OCI-LY7 (cell line): ENCODE measurements around the gene BLOC1S4. TPM values are rescaled to one million over a fixed set of nuclear protein-coding genes. Genes with fewer than 3 reads are reported as not detected.
"Not testable (repeated sequence)": the region's sequence is repeated elsewhere in the genome, so short reads cannot be mapped to it uniquely, and the experiment has no call there.

Experiments
- BruUV-seq: library from RNA; stranded (reverse); fragments of 400-500 nt; replicated peaks from 2 replicates; lab custom pipeline; 2021; lab: Mats Ljungman, UMichigan
- CTCF ChIA-PET: fragments of 300-600 bp; sonication (Branson Sonifier 250); formaldehyde crosslinking; loops from one replicate; lab custom pipeline; 2022; ENCODE audit warnings: antibody characterized with exemption; ENCODE audit not compliant: unreplicated experiment; lab: Charles Lee
- POLR2A ChIA-PET: fragments of 300-600 bp; sonication (Branson Sonifier 250); formaldehyde crosslinking; loops from one replicate; lab custom pipeline; 2022; ENCODE audit warnings: antibody characterized with exemption; lab: Charles Lee
- DNase-seq: peaks from one replicate; pipeline ENCODE4 v3.0.0-alpha.2; 2015; ENCODE audit warnings: low spot score
- H2AFZ ChIP-seq: fragments of 200-600 bp; sonication (generic), shearing (Covaris generic); 2 replicates; pipeline ENCODE4 v1.6.1; 2014; ENCODE audit warnings: mild to moderate bottlenecking, antibody characterized with exemption, low read length, moderate library complexity
- H3K27ac ChIP-seq: fragments of 200-600 bp; sonication (generic); 2 replicates; pipeline ENCODE4 v1.5.1; 2014; ENCODE audit warnings: mixed run types, low read depth, mild to moderate bottlenecking, moderate library complexity, low read length, inconsistent platforms; ENCODE audit not compliant: poor library complexity, severe bottlenecking
- H3K36me3 ChIP-seq: fragments of 200-600 bp; sonication (generic); 2 replicates; pipeline ENCODE4 v1.6.1; 2014; ENCODE audit warnings: mild to moderate bottlenecking, antibody characterized with exemption, low read length, moderate library complexity, mixed read lengths; ENCODE audit not compliant: insufficient read depth
- H3K4me1 ChIP-seq: fragments of 200-600 bp; sonication (generic); 2 replicates; pipeline ENCODE4 v1.5.1; 2014; ENCODE audit warnings: mild to moderate bottlenecking, low read length; ENCODE audit not compliant: insufficient read depth, poor library complexity, severe bottlenecking
- H3K4me2 ChIP-seq: fragments of 200-600 bp; sonication (generic); 2 replicates; pipeline ENCODE4 v1.6.1; 2014; ENCODE audit warnings: mild to moderate bottlenecking, low read length
- H3K4me3 ChIP-seq: fragments of 200-600 bp; sonication (generic); 2 replicates; pipeline ENCODE4 v1.5.1; 2014; ENCODE audit warnings: mild to moderate bottlenecking, low read depth, low read length; ENCODE audit not compliant: poor library complexity, severe bottlenecking
- H3K79me2 ChIP-seq: fragments of 200-600 bp; sonication (generic); 2 replicates; pipeline ENCODE4 v1.6.1; 2016; ENCODE audit warnings: low read depth, mild to moderate bottlenecking, low read length, moderate library complexity, mixed read lengths; ENCODE audit not compliant: insufficient read depth
- H3K9me2 ChIP-seq: fragments of 200-600 bp; sonication (generic); 2 replicates; pipeline ENCODE4 v1.6.1; 2016; ENCODE audit warnings: mild to moderate bottlenecking, low read length, mixed read lengths; ENCODE audit not compliant: insufficient read depth
- H3K9me3 ChIP-seq: fragments of 200-600 bp; sonication (generic); 2 replicates; pipeline ENCODE4 v1.6.1; 2014; ENCODE audit warnings: mild to moderate bottlenecking, mixed run types, low read length, mixed read lengths
- H4K20me1 ChIP-seq: fragments of 200-600 bp; sonication (generic); 2 replicates; pipeline ENCODE4 v1.6.1; 2014; ENCODE audit warnings: mild to moderate bottlenecking, antibody characterized with exemption, low read length, moderate library complexity, mixed read lengths; ENCODE audit not compliant: insufficient read depth
- CTCF ChIP-seq: fragments of 200-600 bp; sonication (generic); conservative IDR thresholded peaks from 2 replicates; pipeline ENCODE4 v1.5.1; 2014; ENCODE audit warnings: mild to moderate bottlenecking, antibody characterized with exemption, low read length, moderate library complexity, mixed read lengths
- EZH2phosphoT487 ChIP-seq: fragments of 200-600 bp; sonication (generic); IDR thresholded peaks from 2 replicates; pipeline ENCODE4 v1.6.1; 2018; ENCODE audit warnings: low read depth, borderline replicate concordance, mild to moderate bottlenecking, mixed run types, antibody characterized with exemption, low read length, moderate library complexity, mixed read lengths
- intact Hi-C: fragments of 100-400 bp; cut with micrococcal nuclease; formaldehyde crosslinking; loops from one replicate; pipeline ENCODE4 v1.10.0; 2022; ENCODE audit not compliant: unreplicated experiment
- total RNA-seq, 2 experiments: library from RNA; depleted of rRNA in 1 of 2; stranded (reverse); fragments of >200 nt in 1 of 2; shearing (Covaris generic) in 1 of 2; gene quantifications; 2 replicates each; pipeline ENCODE4 v1.2.3, GENCODE V29; 2014 to 2022

The BLOC1S4 gene
- total RNA-seq, 2 experiments from 2014 or later = 32.3 to 36.1 TPM

DNA sequence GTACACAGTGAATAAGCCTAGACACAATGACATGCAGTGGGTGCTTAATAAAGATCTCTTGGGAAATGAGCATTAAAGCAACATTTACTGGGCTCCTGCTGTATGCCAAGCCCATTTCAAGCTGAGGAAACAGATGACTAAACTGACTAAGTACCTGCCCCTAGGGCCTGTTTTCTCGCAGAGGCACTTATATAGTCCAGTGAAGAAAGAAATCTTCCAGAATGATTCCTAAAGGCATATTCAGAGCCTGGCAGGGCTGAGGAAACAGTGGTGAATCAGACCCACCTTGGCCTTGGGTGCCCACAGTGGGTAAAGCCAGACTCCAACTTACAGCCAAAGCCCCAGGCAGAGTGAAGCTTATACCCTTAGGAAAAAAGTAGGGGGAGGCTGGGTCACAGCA lies 44.3 kb upstream of the BLOC1S4 start:
- H3K4me2 ChIP-seq = no peak overlapping the region
- H3K79me2 ChIP-seq = peaks cover 24% of the 10 kb centered on the region
- H4K20me1 ChIP-seq = peaks cover 13% of the 10 kb centered on the region
- peaks cover 17% of the 10 kb centered on the region for H3K36me3 ChIP-seq
- no peaks in the 10 kb centered on the region for H3K9me2 ChIP-seq
- H3K27ac ChIP-seq = no peak overlapping the region
- TF ChIP-seq EZH2phosphoT487 (no peak), CTCF (no peak)
- CTCF ChIA-PET = no interaction called here
- H3K4me3 ChIP-seq = no peak overlapping the region
- no peak for DNase-seq
- no peak overlapping the region for H2AFZ ChIP-seq
- peaks cover 18% of the 10 kb centered on the region for H3K4me1 ChIP-seq
- no peaks in the 10 kb centered on the region for H3K9me3 ChIP-seq
- no TSS peak for BruUV-seq
- intact Hi-C loops = no loop called here
- POLR2A ChIA-PET = interaction anchor here (0.6 kb wide), 1 partner anchor 38 kb away, joined by 4 read pairs; the partner anchor contains the start of gene MRFAP1L1

DNA sequence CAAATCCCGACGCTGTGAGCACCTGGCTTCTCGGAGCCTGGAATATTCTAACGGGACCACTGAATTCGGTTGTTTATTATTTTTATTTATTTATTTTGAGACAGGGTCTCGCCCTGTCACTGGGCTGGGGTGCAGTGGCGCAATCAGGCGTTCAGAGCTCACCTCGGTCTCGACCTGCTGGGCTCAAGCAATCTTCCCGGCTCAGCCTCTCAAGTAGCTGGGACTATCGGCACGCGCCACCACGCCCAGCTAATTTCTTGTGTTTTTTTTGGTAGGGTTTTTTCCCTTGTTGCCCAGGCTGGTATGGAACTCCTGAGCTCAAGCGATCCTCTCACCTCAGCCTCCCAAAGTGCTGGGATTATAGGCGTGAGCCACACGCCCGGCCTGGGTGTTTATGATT lies 43.8 kb upstream of the BLOC1S4 start:
- no peaks in the 10 kb centered on the region for H3K9me2 ChIP-seq
- intact Hi-C loops = no loop called here
- TF ChIP-seq CTCF = no peak
- no peak for TF ChIP-seq EZH2phosphoT487
- no peak for DNase-seq
- H3K4me1 ChIP-seq = peaks cover 21% of the 10 kb centered on the region
- peaks cover 21% of the 10 kb centered on the region for H3K36me3 ChIP-seq
- H3K79me2 ChIP-seq = peaks cover 25% of the 10 kb centered on the region
- POLR2A ChIA-PET = interaction anchor here (0.6 to 2.1 kb wide), 4 partner anchors 10 to 38 kb away, joined by 4 to 8 read pairs (median 6); partner anchors contain the start of gene MRFAP1L1
- CTCF ChIA-PET = no interaction called here
- no peak overlapping the region for H3K27ac ChIP-seq
- no TSS peak for BruUV-seq
- H3K4me3 ChIP-seq = no peak overlapping the region
- no peak overlapping the region for H3K4me2 ChIP-seq
- peaks cover 13% of the 10 kb centered on the region for H4K20me1 ChIP-seq
- H2AFZ ChIP-seq = no peak overlapping the region
- H3K9me3 ChIP-seq = no peaks in the 10 kb centered on the region

DNA sequence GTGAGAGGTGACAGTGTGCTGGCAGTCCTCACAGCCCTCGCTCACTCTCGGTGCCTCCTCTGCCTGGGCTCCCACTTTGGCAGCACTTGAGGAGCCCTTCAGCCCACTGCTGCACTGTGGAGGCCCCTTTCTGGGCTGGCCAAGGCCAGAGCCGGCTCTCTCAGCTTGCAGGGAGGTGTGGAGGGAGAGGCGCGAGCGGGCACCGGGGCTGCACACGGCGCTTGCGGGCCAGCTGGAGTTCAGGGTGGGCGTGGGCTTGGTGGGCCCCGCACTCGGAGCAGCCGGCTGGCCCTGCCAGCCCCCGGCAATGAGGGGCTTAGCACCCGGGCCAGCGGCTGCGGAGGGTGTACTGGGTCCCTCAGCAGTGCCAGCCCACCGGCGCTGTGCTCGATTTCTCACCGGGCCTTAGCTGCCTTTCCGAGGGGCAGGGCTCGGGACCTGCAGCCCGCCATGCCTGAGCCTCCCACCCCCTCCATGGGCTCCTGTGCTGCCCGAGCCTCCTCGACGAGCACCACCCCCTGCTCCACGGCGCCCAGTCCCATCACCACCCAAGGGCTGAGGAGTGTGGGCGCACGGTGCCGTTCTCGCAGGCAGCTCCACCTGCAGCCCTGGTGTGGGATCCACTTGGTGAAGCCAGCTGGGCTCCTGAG lies 43.3 kb upstream of the BLOC1S4 start:
- H4K20me1 ChIP-seq = peaks cover 13% of the 10 kb centered on the region
- H3K4me2 ChIP-seq, H3K4me3 ChIP-seq, H3K9me2 ChIP-seq, H3K9me3 ChIP-seq, intact Hi-C loops, DNase-seq, H2AFZ ChIP-seq, BruUV-seq: not testable (repeated sequence)
- H3K27ac ChIP-seq = peak overlapping the region; percentile 85
- POLR2A ChIA-PET = interaction anchor here (0.6 to 2.1 kb wide), 12 partner anchors 9 to 84 kb away, joined by 3 to 12 read pairs (median 6); partner anchors contain the start of genes MRFAP1 and MRFAP1L1
- CTCF ChIA-PET = interaction anchor here (0.5 to 1.2 kb wide), 3 partner anchors 34 to 1486 kb away, joined by 3 to 5 read pairs (median 3); no protein-coding TSS in a partner anchor
- H3K4me1 ChIP-seq = peaks cover 24% of the 10 kb centered on the region
- H3K79me2 ChIP-seq = peaks cover 25% of the 10 kb centered on the region
- H3K36me3 ChIP-seq = peaks cover 27% of the 10 kb centered on the region

- ChIA-PET POLR2A (interaction anchor here (0.6 to 2.1 kb wide), 18 partner anchors 10 to 1762 kb away, joined by 3 to 12 read pairs (median 4); partner anchors contain the start of genes MRFAP1 and MRFAP1L1), CTCF (interaction anchor here (0.5 to 1.2 kb wide), 4 partner anchors 35 to 1486 kb away, joined by 3 to 5 read pairs (median 3); no protein-coding TSS in a partner anchor)
- BruUV-seq = TSS peak; percentile 92
- H3K4me3 ChIP-seq = peak overlapping the region; percentile 78
- H3K4me2 ChIP-seq = peak overlapping the region; percentile 77
- peak overlapping the region; percentile 85 for H3K27ac ChIP-seq
- H3K9me2 ChIP-seq, intact Hi-C loops, H3K9me3 ChIP-seq: not testable (repeated sequence)
- peaks cover 24% of the 10 kb centered on the region for H3K4me1 ChIP-seq
- DNase-seq = peak; percentile 34
- peaks cover 29% of the 10 kb centered on the region for H3K36me3 ChIP-seq
- H3K79me2 ChIP-seq = peaks cover 25% of the 10 kb centered on the region
- peaks cover 13% of the 10 kb centered on the region for H4K20me1 ChIP-seq
- peak overlapping the region; percentile 88; the same call in 1 of the 2 replicates for H2AFZ ChIP-seq
Measured at GRCh38 chr4:6673191-6673659, 42.7 kb upstream of the BLOC1S4 start.
